Measurements from ENCODE around the gene MIGA2. TPM values are rescaled to one million over a fixed set of nuclear protein-coding genes. Genes with fewer than 3 reads are reported as not detected.
A peak's percentile ranks its signal among the peaks of the same experiment; 100 is the strongest.
"Not testable (repeated sequence)": the region's sequence is repeated elsewhere in the genome, so short reads cannot be mapped to it uniquely, and the experiment has no call there.

Gene MIGA2
- polyA plus RNA-seq (ENCODE audit: insufficient read depth in 1 of 5, insufficient read length in 5 of 5, low replicate concordance in 1 of 5): 10 to 100 TPM; 11.7 to 22.0 (median 18.9) TPM
- long read RNA-seq, donor 1: 0 reads
- long read RNA-seq, donor 2, partial matches to known transcripts: 8 of 8 reads
- long read RNA-seq, donor 2, other reads (novel, unspliced or antisense): 0 of 8 reads
- long read RNA-seq, donor 3, partial matches to known transcripts: 0 of 1 reads
- long read RNA-seq, donor 3, other reads (novel, unspliced or antisense): 0 of 1 reads
- long read RNA-seq, donor 4, partial matches to known transcripts: 7 of 8 reads
- long read RNA-seq, donor 4, other reads (novel, unspliced or antisense): 0 of 8 reads
- long read RNA-seq, donor 5: 0 reads
- long read RNA-seq, donor 6, partial matches to known transcripts: 8 of 8 reads
- long read RNA-seq, donor 6, other reads (novel, unspliced or antisense): 0 of 8 reads
- long read RNA-seq, donor 7, partial matches to known transcripts: 0 of 2 reads
- long read RNA-seq, donor 7, other reads (novel, unspliced or antisense): 0 of 2 reads
- long read RNA-seq, donor 8: 0 reads

DNA sequence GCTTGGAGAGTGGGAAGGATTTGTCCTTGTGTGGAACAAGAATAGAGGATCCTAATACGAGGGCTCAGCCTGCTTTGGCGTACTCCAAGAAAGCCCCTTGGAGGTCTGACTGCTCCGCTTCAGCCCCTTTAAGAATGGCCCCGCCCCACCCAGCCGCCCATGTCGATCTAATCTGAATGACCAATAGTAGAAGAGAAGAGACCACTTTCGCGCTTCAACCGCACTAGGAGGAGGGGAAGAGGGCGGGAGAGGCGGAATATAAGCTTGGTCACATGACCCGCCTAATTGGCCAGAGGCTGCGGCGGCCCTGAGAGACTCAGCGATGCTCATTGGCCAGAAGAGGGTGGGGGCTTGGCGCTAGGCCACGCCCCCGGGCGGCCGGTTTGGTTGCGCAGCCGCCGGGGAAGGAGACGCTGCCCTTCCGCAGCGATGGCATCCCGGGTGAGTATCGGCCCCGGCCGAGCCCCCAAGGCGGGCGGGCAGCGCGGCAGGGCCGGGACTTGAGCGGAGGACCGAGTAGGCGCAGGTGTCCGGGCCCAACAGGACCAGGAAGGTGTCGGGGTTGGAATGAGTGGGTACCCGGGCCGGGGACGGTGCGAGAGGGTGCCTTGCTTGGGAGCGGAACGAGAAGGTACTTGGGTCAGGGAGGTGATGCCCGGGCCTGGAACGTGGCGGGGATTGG, at the start of gene MIGA2:
Gene MIGA2 (plus strand): TSS at position 386 of the 682 bp plus-strand sequence. CDS start 3,969 bp downstream, outside the sequence.
- DNase-seq: peak; percentile 98 to 99

GRCh38 chr9:128986671-128987070, 49.8 kb upstream of the MIGA2 start:
- no peak for DNase-seq

DNA sequence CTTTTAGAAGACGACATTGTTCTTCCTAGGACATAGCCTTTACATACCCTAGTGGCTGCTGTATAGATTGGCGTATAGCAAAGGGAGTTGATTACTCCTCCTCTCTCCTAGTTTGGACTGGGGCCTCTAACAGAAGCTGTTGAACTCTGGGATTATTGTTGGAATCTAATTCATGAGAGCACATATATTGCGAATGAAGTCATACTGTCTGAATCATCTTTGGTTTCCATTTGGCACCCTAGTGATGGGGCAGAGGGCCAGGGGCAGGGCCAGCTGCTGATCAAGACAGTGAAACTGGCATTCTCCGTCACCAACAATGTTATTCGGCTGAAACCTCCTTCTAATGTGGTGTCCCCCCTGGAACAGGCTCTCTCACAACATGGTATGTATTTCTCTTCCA, 48.6 kb upstream of the MIGA2 start:
- no peak for DNase-seq

DNA sequence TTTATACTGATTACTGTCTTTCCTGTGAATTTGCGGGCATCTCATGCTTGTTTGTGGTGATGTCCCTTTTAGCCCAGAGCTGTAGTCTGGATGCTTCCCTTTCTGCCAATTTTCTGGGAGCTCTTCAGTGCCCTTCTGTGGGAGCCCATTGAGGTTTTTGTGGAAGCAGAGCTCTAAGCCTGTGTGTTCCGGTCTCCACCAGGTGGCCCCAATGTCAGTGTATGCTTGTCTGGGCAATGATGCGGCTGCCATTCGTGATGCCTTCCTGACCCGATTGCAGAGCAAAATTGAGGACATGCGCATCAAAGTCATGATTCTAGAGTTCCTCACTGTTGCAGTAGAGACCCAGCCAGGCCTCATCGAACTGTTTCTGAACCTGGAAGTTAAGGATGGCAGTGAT, 43.4 kb upstream of the MIGA2 start:
- DNase-seq: no peak

DNA sequence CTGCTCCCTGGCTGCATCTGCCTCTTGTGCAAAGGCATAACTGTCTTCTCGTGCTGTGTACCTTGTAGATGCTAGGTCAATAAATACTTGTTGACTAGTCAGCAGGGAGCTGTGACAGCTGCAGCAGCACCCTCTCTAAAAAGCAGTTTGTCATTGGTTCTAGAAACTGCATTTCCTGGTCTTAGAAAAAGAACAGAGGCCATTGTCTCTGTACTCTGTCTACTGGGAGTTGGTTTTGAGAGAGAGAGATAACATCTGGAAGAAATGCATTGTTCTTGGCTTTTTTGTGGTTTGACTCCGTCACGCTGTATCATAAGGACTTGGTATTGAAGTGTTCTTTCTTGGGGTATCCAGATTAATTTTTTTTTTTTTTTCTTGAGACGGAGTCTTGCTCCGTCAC, 40.6 kb upstream of the MIGA2 start:
- DNase-seq: no peak

GRCh38 chr9:128998462-128998861, 38.0 kb upstream of the MIGA2 start:
- no peak for DNase-seq

DNA sequence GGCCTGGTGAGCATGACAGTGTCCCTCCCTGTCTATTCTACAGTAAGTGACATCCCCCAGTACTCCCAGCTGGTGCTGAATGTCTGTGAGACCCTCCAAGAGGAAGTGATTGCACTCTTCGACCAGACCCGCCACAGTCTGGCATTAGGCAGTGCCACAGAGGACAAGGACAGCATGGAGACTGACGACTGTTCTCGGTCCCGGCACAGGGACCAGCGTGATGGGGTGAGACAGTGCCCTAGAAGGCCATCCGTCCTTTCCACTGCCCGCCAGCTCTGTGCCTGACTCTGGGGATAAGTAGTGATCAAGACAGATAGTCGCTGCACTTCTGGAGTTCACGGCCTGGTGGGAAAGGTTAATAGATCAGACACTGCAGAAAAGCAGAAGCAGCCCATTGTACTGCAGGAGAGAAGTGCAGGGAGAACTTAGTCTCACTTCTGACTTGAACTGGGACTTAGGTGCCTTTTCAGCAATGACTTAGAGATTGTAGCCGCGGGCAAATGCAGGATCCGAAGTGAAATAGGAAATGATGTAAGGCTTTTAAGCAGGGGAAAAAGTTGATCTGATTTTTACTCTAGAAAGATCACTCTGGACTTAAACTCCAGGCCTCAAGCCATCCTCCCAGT, 36.7 kb upstream of the MIGA2 start:
- no peak for DNase-seq

DNA sequence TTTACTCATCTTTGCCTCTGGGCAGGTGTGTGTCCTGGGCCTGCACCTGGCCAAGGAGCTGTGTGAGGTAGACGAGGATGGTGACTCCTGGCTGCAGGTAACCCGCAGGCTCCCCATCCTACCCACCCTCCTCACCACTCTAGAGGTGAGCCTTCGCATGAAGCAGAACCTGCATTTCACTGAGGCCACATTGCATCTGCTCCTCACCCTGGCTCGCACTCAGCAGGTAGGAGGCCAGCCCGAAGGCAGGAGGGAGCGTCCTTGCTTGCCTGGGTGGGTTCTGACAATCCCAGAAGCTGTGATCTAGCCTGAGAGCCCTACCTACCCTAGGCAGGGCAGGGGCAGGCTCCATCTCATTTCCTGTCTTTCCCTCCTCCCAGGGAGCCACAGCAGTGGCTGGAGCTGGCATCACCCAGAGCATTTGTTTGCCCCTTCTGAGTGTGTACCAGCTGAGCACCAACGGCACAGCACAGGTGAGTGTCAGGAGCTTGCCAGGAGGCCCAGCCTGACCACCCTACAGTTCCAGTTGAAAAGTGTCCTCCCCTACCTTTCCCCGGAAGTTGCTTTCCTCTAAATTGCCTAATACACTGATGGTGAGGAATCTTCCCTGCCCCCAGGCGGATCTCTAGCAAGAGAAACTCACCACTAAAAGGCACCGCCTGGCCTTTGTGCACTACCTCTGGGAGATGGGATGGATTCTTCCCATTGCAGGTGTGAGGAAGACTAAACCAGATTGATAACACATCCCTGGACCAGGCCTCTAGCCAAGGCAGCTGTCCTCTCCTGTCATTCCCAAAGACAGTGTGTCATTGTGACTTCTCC, 34.7 kb upstream of the MIGA2 start:
- no peak for DNase-seq

DNA sequence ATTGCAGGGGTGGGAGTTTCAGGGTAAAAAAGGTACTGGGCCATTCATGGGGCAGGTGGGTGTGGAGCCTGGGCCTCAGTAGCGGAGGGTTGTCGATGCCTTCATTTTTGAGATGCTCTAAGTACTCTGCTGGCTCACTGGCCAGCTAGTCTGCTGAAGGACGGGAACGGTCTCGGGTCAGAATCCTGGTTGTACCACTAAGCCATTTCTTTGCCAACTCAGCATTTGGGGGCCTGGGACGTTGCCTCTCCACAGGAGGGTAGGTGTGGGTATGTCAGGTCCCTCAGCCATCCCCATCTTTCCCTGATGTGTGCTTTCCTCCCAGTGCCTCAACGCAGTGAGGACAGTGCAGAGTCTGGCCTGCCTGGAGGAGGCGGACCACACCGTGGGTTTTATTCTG, 33.4 kb upstream of the MIGA2 start:
- no peak for DNase-seq

DNA sequence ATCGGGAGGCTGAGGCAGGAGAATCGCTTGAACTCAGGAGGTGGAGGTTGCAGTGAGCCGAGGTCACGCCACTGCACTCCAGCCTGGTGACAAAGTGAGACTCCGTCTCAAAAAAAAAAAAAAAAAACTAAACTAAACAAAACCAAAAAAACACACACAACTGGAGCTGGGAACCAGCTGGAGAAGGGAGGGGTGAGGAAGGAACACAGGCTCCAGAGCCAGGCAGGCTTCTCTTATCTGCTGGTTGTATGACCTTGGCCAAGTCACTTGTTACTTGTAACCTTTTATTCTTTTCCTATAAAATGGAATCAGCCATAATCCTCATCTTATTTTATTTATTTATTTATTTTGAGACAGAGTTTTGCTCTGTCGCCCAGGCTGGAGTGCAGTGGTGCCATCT, 32.3 kb upstream of the MIGA2 start:
- DNase-seq: not testable (repeated sequence)

DNA sequence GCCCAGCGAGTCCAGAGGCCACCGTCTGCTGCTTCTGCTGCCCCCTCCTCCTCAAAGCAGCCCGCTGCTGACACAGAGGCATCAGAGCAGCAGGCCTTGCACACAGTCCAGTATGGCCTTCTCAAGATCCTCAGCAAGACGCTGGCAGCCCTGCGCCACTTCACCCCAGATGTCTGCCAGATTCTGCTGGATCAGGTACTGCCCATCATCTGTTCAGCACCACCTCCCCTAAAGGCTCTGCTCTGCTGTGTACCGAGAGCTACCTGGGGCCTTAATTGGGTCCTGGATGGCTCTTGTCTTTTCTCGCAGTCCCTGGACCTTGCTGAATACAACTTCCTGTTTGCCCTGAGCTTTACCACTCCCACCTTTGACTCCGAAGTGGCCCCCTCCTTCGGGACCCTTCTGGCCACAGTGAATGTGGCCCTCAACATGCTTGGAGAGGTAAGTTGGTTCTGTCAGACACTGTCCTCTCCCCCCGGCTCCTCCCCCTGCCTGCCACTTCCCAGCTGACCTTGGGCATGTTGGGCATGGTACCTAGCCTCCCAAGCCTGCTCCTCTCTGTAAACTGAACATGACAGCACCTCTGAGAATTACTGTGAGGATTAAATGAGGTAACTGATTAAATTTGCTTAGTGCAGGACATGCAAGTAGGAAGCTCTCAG, 31.0 kb upstream of the MIGA2 start:
- DNase-seq: no peak

GRCh38 chr9:129006328-129007034, 29.9 kb upstream of the MIGA2 start:
- peak; percentile 31 to 47 for DNase-seq

DNA sequence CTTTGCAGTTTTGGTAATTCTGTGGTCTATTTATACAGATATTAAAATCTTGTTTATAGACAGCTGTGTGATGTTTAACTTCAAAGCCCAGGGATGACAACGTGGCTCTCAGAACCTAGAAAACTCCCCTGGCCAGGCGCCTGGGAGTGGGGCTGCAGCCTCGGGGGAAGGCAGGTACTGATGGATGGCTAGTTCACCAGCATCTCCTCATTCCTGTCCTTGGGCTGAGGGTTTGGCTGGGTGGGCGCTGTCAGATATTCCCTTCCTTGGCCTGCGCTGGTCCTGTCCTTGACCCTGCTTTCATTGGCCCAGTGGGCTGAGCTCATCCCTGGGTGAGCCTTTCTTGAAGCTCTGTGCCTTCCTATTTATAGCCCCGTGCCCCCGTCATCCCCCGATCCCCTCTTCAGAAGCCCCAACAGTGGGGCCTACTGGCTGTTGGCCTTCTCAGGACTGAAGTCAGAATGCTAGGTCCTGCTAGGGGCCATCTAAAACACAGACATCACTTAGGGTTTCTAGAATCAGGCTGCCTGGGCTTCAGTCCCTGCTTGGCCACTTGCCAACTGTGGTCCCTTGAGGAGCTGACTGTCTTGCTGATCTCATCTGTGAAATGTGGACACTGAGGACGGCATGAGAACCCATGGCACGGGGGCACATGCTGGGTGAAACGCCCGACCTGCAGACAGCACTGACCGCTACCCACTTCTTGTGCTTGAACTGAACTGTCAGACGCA, 29.2 kb upstream of the MIGA2 start:
- DNase-seq: no peak

- no peak for DNase-seq
Measured at GRCh38 chr9:129007766-129008468, 28.5 kb upstream of the MIGA2 start.

- DNase-seq: no peak
Measured at GRCh38 chr9:129008469-129008965, 27.9 kb upstream of the MIGA2 start.

GRCh38 chr9:129008986-129009583, 27.3 kb upstream of the MIGA2 start:
- DNase-seq: no peak

- DNase-seq: no peak
Measured at GRCh38 chr9:129009584-129010141, 26.8 kb upstream of the MIGA2 start.

All from right lung (tissue), 10 donors.